HEK293 (cell line): ENCODE data around the gene NECAB3.

Source experiments
- CTCF ChIA-PET: fragments of 350-600 bp; formaldehyde crosslinking; extraction: SDS; loops from one replicate; lab custom pipeline; 2021; ENCODE audit warnings: antibody characterized with exemption; lab: Yijun Ruan, JAX
- POLR2A ChIA-PET: fragments of 300-600 bp; formaldehyde crosslinking; extraction: SDS; loops from one replicate; lab custom pipeline; 2020; ENCODE audit warnings: antibody characterized with exemption, inconsistent platforms; lab: Yijun Ruan, JAX
- H3K27ac ChIP-seq: fragments of 200-500 bp; sonication (Bioruptor generic); 2 replicates; pipeline ENCODE4 v1.5.1; 2014; ENCODE audit warnings: low read depth, low read length, control low read depth, inconsistent platforms; ENCODE audit errors: extremely low read depth
- H3K36me3 ChIP-seq, 2 experiments: fragments of 200-500 bp in 1 of 2; sonication (Bioruptor generic) in 1 of 2; 1 replicate in 1 of 2; 2 replicates in 1 of 2; pipeline ENCODE4 v1.5.1; 2014 to 2017; ENCODE audit warnings: inconsistent platforms in 2 of 2, low read length in 2 of 2; ENCODE audit not compliant: control insufficient read depth in 2 of 2, insufficient read depth in 1 of 2
- H3K4me1 ChIP-seq: fragments of 200-500 bp; sonication (Bioruptor generic); 2 replicates; pipeline ENCODE4 v1.5.1; 2014; ENCODE audit warnings: mild to moderate bottlenecking, low read length, inconsistent platforms; ENCODE audit not compliant: control insufficient read depth, insufficient read depth
- H3K4me3 ChIP-seq: 2 replicates; pipeline ENCODE4 v1.5.1; 2011; ENCODE audit warnings: low read depth, mild to moderate bottlenecking, control low read depth, low read length, moderate library complexity
- H3K9me3 ChIP-seq: fragments of 200-500 bp; sonication (Bioruptor generic); 2 replicates; pipeline ENCODE4 v1.5.1; 2014; ENCODE audit warnings: low read depth, low read length, inconsistent platforms; ENCODE audit not compliant: control insufficient read depth, insufficient read depth
- GFI1B ChIP-seq: fragments of 450-650 bp; formaldehyde crosslinking; IDR thresholded peaks from 2 replicates; pipeline ENCODE4 v1.5.1; 2016; ENCODE audit warnings: missing biosample characterization, missing genetic modification characterization
- GLIS1 ChIP-seq: fragments of 450-650 bp; formaldehyde crosslinking; IDR thresholded peaks from 2 replicates; pipeline ENCODE4 v1.5.1; 2016; ENCODE audit warnings: missing biosample characterization, missing genetic modification characterization
- PRDM10 ChIP-seq: fragments of 450-650 bp; formaldehyde crosslinking; IDR thresholded peaks from 2 replicates; pipeline ENCODE4 v1.5.1; 2016; ENCODE audit warnings: missing biosample characterization, missing genetic modification characterization
- SCRT2 ChIP-seq: fragments of 450-650 bp; formaldehyde crosslinking; IDR thresholded peaks from 2 replicates; pipeline ENCODE4 v1.5.1; 2016; ENCODE audit warnings: missing biosample characterization, missing genetic modification characterization
- ZBTB48 ChIP-seq: fragments of 450-650 bp; formaldehyde crosslinking; IDR thresholded peaks from 2 replicates; pipeline ENCODE4 v1.5.1; 2016; ENCODE audit warnings: missing biosample characterization, missing genetic modification characterization
- ZFP37 ChIP-seq: fragments of 450-650 bp; formaldehyde crosslinking; IDR thresholded peaks from 2 replicates; pipeline ENCODE4 v1.5.1; 2016; ENCODE audit warnings: missing biosample characterization, missing genetic modification characterization
- ZFP41 ChIP-seq: fragments of 450-650 bp; formaldehyde crosslinking; IDR thresholded peaks from 2 replicates; pipeline ENCODE4 v1.5.1; 2016; ENCODE audit warnings: missing biosample characterization, missing genetic modification characterization, borderline replicate concordance
- ZNF114 ChIP-seq: fragments of 450-650 bp; formaldehyde crosslinking; IDR thresholded peaks from 2 replicates; pipeline ENCODE4 v1.5.0; 2017; ENCODE audit warnings: missing biosample characterization, missing genetic modification characterization
- ZNF280D ChIP-seq: fragments of 450-650 bp; formaldehyde crosslinking; IDR thresholded peaks from 2 replicates; pipeline ENCODE4 v1.5.1; 2016; ENCODE audit warnings: missing biosample characterization, missing genetic modification characterization
- ZNF37A ChIP-seq: fragments of 450-650 bp; IDR thresholded peaks from 2 replicates; pipeline ENCODE4 v1.5.1; 2018; ENCODE audit warnings: missing biosample characterization, missing genetic modification characterization
- ZNF391 ChIP-seq: fragments of 450-650 bp; formaldehyde crosslinking; IDR thresholded peaks from 2 replicates; pipeline ENCODE4 v1.5.1; 2016; ENCODE audit warnings: low read depth, missing biosample characterization, missing genetic modification characterization, borderline replicate concordance
- ZNF433 ChIP-seq: fragments of 450-650 bp; formaldehyde crosslinking; IDR thresholded peaks from 2 replicates; pipeline ENCODE4 v1.5.1; 2016; ENCODE audit warnings: missing biosample characterization, missing genetic modification characterization, low read depth
- ZNF510 ChIP-seq: fragments of 450-650 bp; formaldehyde crosslinking; IDR thresholded peaks from 2 replicates; pipeline ENCODE4 v1.5.1; 2018; ENCODE audit warnings: mild to moderate bottlenecking, missing genetic modification characterization, missing biosample characterization; ENCODE audit not compliant: insufficient replicate concordance
- ZNF529 ChIP-seq: fragments of 450-650 bp; formaldehyde crosslinking; IDR thresholded peaks from 2 replicates; pipeline ENCODE4 v1.5.1; 2017; ENCODE audit warnings: missing genetic modification characterization, missing biosample characterization; ENCODE audit not compliant: insufficient replicate concordance
- ZNF571 ChIP-seq: fragments of 450-650 bp; formaldehyde crosslinking; IDR thresholded peaks from 2 replicates; pipeline ENCODE4 v1.5.0; 2017; ENCODE audit warnings: missing biosample characterization, missing genetic modification characterization
- ZNF596 ChIP-seq: fragments of 450-650 bp; IDR thresholded peaks from 2 replicates; pipeline ENCODE4 v1.5.0; 2018; ENCODE audit warnings: missing biosample characterization, mild to moderate bottlenecking, missing genetic modification characterization, moderate library complexity
- ZNF600 ChIP-seq: fragments of 450-650 bp; formaldehyde crosslinking; IDR thresholded peaks from 2 replicates; pipeline ENCODE4 v1.5.1; 2016; ENCODE audit warnings: missing biosample characterization, missing genetic modification characterization
- ZNF610 ChIP-seq: fragments of 450-650 bp; formaldehyde crosslinking; IDR thresholded peaks from 2 replicates; pipeline ENCODE4 v1.5.1; 2016; ENCODE audit warnings: missing biosample characterization, missing genetic modification characterization, borderline replicate concordance
- ZNF645 ChIP-seq: fragments of 450-650 bp; formaldehyde crosslinking; IDR thresholded peaks from 2 replicates; pipeline ENCODE4; 2016; ENCODE audit warnings: missing biosample characterization, missing genetic modification characterization
- ZNF677 ChIP-seq: fragments of 450-650 bp; IDR thresholded peaks from 2 replicates; pipeline ENCODE4 v1.5.0; 2018; ENCODE audit warnings: missing biosample characterization, mild to moderate bottlenecking, missing genetic modification characterization, moderate library complexity
- ZSCAN18 ChIP-seq: fragments of 450-650 bp; formaldehyde crosslinking; IDR thresholded peaks from 2 replicates; pipeline ENCODE4 v1.5.1; 2016; ENCODE audit warnings: missing biosample characterization, missing genetic modification characterization

NECAB3 gene

GRCh38 chr20:33709398-33709797 is 35.2 kb upstream of the NECAB3 start (continued):
- TF ChIP-seq ZNF529 = no peak
- no peak for TF ChIP-seq ZNF114
- no peak for TF ChIP-seq ZNF645 (tag by site-specific recombination)
- TF ChIP-seq GFI1B = no peak
- TF ChIP-seq ZNF280D (tag by site-specific recombination) = no peak
- no peak for TF ChIP-seq ZNF433
- no peak for TF ChIP-seq ZNF571 (tag by site-specific recombination)

- Histone ChIP-seq H3K9me3 (no peaks in the 10 kb centered on the region), H3K27ac (no peak overlapping the region), H3K4me1 (no peaks in the 10 kb centered on the region), H3K36me3 (no peaks in the 10 kb centered on the region), H3K4me3 (no peak overlapping the region)
- ChIA-PET POLR2A (no interaction called here), CTCF (no interaction called here)
- TF ChIP-seq ZNF510 (no peak), SCRT2 (peak; percentile 84)
- TF ChIP-seq, all 188 proteins: peak for 1
These were observed 33.4 kb upstream of the NECAB3 start for GRCh38 chr20:33707668-33708067.

- TF ChIP-seq ZNF600 (0 out of 2 replicates have a peak, but pooled peaks have one; percentile 41), ZNF610 (peak; percentile 99), ZFP37 (tag by site-specific recombination) (no peak)
- CTCF ChIA-PET = interaction anchor here (0.6 kb wide), 1 partner anchor 47 kb away, joined by 3 read pairs; no protein-coding TSS in a partner anchor
- Histone ChIP-seq H3K27ac (no peak overlapping the region), H3K36me3 (no peaks in the 10 kb centered on the region), H3K4me3 (no peak overlapping the region), H3K9me3 (no peaks in the 10 kb centered on the region), H3K4me1 (no peaks in the 10 kb centered on the region)
- POLR2A ChIA-PET = no interaction called here
These were observed 30.1 kb upstream of the NECAB3 start for GRCh38 chr20:33704197-33704924.

- no peaks in the 10 kb centered on the region for H3K36me3 ChIP-seq
- CTCF ChIA-PET = no interaction called here
- H3K4me1 ChIP-seq = no peaks in the 10 kb centered on the region
- H3K27ac ChIP-seq = no peak overlapping the region
- H3K4me3 ChIP-seq = no peak overlapping the region
- POLR2A ChIA-PET = no interaction called here
- H3K9me3 ChIP-seq = no peaks in the 10 kb centered on the region
- TF ChIP-seq ZNF37A (tag by site-specific recombination) (no peak), PRDM10 (tag by site-specific recombination) (no peak), ZNF596 (no peak), ZNF391 (no peak), ZSCAN18 (tag by site-specific recombination) (no peak), ZBTB48 (tag by site-specific recombination) (no peak), GLIS1 (tag by site-specific recombination) (no peak), ZNF677 (tag by site-specific recombination) (no peak), ZFP41 (tag by site-specific recombination) (no peak)
These were observed 29.4 kb upstream of the NECAB3 start for GRCh38 chr20:33703498-33704137.
